C1 segment of cervical spinal cord (tissue), 14 donors: Measurements from ENCODE around the gene PGBD5.

ENCODE experiments used
- DNase-seq, 14 donors: peaks; one replicate each; lab custom pipeline; 2025; lab: John Stamatoyannopoulos, UW

Gene PGBD5

GRCh38 chr1:230396966-230397365, 29.2 kb downstream of the PGBD5 start:
- DNase-seq: no peak

- DNase-seq: no peak
Measured at GRCh38 chr1:230395932-230396331, 30.2 kb downstream of the PGBD5 start.

GRCh38 chr1:230394741-230395140, 31.4 kb downstream of the PGBD5 start:
- no peak for DNase-seq

- no peak for DNase-seq
Measured at GRCh38 chr1:230394134-230394533, 32.0 kb downstream of the PGBD5 start.

GRCh38 chr1:230393722-230394121, 32.4 kb downstream of the PGBD5 start:
- DNase-seq: no peak

- no peak for DNase-seq
Measured at GRCh38 chr1:230392920-230393521, 33.1 kb downstream of the PGBD5 start.

- DNase-seq: no peak
Measured at GRCh38 chr1:230392536-230392909, 33.6 kb downstream of the PGBD5 start.

- peak in 1 of 14 donors; percentile 13 for DNase-seq
Measured at GRCh38 chr1:230391776-230392535, 34.2 kb downstream of the PGBD5 start.

GRCh38 chr1:230390371-230390770, 35.8 kb downstream of the PGBD5 start:
- DNase-seq: no peak

GRCh38 chr1:230387876-230388275, 38.3 kb downstream of the PGBD5 start:
- no peak for DNase-seq

- DNase-seq: no peak
Measured at GRCh38 chr1:230387296-230387695, 38.8 kb downstream of the PGBD5 start.

GRCh38 chr1:230386637-230387262, 39.4 kb downstream of the PGBD5 start:
- peak in 1 of 14 donors; percentile 12 for DNase-seq

- no peak for DNase-seq
Measured at GRCh38 chr1:230385930-230386329, 40.2 kb downstream of the PGBD5 start.

- DNase-seq: peak in 1 of 14 donors; percentile 70
Measured at GRCh38 chr1:230385158-230385450, 41.0 kb downstream of the PGBD5 start.

- no peak for DNase-seq
Measured at GRCh38 chr1:230384380-230385157, 41.6 kb downstream of the PGBD5 start.

- DNase-seq: no peak
Measured at GRCh38 chr1:230383425-230383824, 42.7 kb downstream of the PGBD5 start.

- DNase-seq: peak in 2 of 14 donors; percentile 37 to 84
Measured at GRCh38 chr1:230382001-230382491, 44.1 kb downstream of the PGBD5 start.

- peak in 1 of 14 donors; percentile 32 for DNase-seq
Measured at GRCh38 chr1:230381585-230381984, 44.5 kb downstream of the PGBD5 start.

- DNase-seq: no peak
Measured at GRCh38 chr1:230381049-230381467, 45.1 kb downstream of the PGBD5 start.

- no peak for DNase-seq
Measured at GRCh38 chr1:230379928-230380327, 46.2 kb downstream of the PGBD5 start.

GRCh38 chr1:230379462-230379861, 46.7 kb downstream of the PGBD5 start:
- no peak for DNase-seq

- DNase-seq: no peak
Measured at GRCh38 chr1:230377851-230378250, 48.3 kb downstream of the PGBD5 start.
